RWPE1 (cell line): ENCODE measurements around the gene BIK.
"Not testable (repeated sequence)": the region's sequence is repeated elsewhere in the genome, so short reads cannot be mapped to it uniquely, and the experiment has no call there.

Source experiments
- CTCF ChIA-PET: fragments of 350-600 bp; sonication (Branson Sonifier 250); formaldehyde crosslinking; extraction: SDS; loops from one replicate; lab custom pipeline; 2021; lab: Yijun Ruan, JAX
- POLR2A ChIA-PET: fragments of 400-600 bp; formaldehyde crosslinking; extraction: SDS; loops from one replicate; lab custom pipeline; 2020; ENCODE audit warnings: antibody characterized with exemption; ENCODE audit not compliant: low non-redundant PET; lab: Yijun Ruan, JAX
- DNase-seq: peaks from one replicate; pipeline ENCODE4 v3.0.0; 2012; ENCODE audit warnings: low spot score
- H3K27ac ChIP-seq: fragments of 450-650 bp; 2 replicates; pipeline ENCODE4 v1.5.1; 2017
- TF ChIP-seq, protein P1 (sequence below): fragments of 450-650 bp; conservative IDR thresholded peaks from 2 replicates; pipeline ENCODE4 v1.5.1; 2017; ENCODE audit warnings: low read depth, mild to moderate bottlenecking

Gene BIK

DNA sequence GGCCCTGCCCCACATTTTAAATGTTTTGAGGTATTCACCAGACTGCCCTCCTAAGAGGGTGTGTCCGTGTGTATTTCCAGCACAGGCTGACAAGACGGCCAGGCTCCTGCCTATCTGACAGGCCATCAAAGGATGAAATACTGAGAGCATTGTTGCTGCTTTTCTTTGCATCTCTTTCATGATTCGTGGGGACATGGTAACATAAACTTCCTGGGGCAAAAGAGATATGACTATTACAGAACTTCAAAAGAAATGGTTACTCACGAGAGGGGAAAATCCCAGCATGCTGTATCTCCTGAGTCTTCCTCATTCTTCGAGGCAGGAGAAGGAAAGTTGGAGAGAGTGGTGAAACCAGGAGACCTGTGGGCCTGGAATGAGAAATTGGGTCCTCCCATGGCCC lies 10.3 kb upstream of the BIK start:
- CTCF ChIA-PET = interaction anchor here (0.6 kb wide), 1 partner anchor 318 kb away, joined by 3 read pairs; no protein-coding TSS in a partner anchor

DNA sequence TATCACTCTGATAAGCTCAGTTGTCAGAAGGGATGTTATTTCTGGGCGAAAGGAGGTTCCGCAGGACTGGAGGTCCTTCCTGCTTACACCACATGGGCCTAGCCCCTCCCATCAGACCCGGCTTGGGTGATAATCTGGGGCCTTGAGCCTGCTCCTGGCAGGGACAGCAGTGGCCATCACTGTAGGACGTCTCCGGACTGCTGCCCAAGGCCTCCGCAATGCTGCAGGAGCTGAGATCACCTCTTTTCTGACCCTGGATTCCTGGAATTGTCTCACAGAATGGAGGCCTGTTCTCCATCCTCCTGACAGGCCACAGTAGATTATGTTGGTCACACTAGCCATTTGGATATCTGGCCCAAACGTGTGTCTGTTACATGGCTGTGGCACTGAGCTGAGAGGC lies 9.2 kb upstream of the BIK start:
- H3K27ac ChIP-seq = no peak overlapping the region
- TF ChIP-seq, protein P1, sequence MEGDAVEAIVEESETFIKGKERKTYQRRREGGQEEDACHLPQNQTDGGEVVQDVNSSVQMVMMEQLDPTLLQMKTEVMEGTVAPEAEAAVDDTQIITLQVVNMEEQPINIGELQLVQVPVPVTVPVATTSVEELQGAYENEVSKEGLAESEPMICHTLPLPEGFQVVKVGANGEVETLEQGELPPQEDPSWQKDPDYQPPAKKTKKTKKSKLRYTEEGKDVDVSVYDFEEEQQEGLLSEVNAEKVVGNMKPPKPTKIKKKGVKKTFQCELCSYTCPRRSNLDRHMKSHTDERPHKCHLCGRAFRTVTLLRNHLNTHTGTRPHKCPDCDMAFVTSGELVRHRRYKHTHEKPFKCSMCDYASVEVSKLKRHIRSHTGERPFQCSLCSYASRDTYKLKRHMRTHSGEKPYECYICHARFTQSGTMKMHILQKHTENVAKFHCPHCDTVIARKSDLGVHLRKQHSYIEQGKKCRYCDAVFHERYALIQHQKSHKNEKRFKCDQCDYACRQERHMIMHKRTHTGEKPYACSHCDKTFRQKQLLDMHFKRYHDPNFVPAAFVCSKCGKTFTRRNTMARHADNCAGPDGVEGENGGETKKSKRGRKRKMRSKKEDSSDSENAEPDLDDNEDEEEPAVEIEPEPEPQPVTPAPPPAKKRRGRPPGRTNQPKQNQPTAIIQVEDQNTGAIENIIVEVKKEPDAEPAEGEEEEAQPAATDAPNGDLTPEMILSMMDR = no peak
- CTCF ChIA-PET = interaction anchor here (0.6 to 1.1 kb wide), 2 partner anchors 68 to 197 kb away, joined by 3 read pairs; no protein-coding TSS in a partner anchor
- POLR2A ChIA-PET = no interaction called here
- DNase-seq = no peak

More for the DNA sequence above, 10.3 kb upstream of the BIK start:
- no peak overlapping the region for H3K27ac ChIP-seq
- DNase-seq = no peak
- POLR2A ChIA-PET = interaction anchor here (0.7 kb wide), 1 partner anchor 343 kb away, joined by 3 read pairs; no protein-coding TSS in a partner anchor
- TF ChIP-seq, protein P1 = no peak

DNA sequence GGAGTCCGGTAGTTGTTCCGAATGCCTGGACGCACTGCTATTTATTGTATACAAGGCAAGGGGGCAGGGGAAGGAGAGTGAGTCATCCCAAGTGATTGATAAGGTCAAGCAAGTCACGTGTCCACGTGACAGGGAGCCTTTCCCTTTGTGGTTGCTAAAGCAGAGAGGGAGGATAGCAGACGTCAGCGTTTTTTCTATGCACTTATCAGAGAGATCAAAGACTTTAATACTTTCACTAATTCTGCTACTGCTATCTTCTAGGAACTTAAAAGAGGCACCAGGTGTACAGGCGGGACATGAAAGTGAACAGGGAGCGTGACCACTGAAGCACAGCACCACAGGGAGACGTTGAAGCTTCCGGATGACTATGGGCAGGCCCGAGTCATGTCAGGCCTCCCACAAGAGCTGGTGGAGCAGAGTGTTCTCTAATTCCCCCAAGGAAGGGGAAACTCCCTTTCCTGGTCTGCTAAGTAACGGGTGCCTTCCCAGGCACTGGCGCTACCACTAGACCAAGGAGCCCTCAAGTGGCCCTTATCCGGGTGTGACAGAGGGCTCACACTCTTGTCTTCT lies 6.4 kb upstream of the BIK start:
- DNase-seq, POLR2A ChIA-PET, H3K27ac ChIP-seq, CTCF ChIA-PET: not testable (repeated sequence)

DNA sequence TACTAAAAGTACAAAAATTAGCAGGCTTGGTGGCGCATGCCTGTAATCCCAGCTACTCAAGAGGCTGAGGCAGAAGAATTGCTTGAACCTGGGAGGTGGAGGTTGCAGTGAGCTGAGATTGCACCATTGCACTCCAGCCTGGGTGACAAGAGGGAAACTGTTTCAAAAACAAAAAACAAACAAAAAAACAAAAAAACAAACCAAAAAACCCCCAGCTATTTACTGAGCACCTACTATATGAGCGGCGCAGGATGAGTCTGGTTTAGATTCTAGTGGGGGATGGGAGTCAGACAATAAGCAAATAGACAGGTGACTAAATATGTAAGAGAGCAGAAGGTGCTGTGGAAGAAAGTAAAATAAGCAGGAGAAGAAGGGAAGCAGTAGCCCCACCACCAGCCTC lies 5.6 kb upstream of the BIK start:
- CTCF ChIA-PET, H3K27ac ChIP-seq, POLR2A ChIA-PET, DNase-seq: not testable (repeated sequence)

DNA sequence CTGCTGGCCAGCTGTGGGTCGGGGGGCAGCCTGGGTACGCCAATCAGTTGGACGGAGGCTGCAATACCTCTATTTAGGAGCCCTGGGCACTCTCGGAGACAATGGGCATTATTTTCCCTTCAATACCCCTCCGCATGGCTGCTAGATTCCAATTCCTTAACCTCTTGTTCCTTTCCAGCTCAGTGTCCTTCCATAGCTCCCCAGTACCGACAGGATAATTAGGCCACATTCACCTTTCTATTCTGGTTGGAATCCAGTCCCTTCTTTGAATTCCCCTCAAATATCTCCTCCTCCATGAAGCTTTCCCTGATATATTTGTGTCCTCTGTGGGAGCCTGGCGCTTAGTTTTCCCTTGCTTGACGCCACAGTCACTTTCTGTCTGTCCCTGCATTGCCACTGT lies 4.2 kb upstream of the BIK start:
- H3K27ac ChIP-seq = no peak overlapping the region
- ChIA-PET CTCF (interaction anchor here (0.7 kb wide), 1 partner anchor 242 kb away, joined by 3 read pairs; no protein-coding TSS in a partner anchor), POLR2A (no interaction called here)
- TF ChIP-seq, protein P1 = no peak
- no peak for DNase-seq

DNA sequence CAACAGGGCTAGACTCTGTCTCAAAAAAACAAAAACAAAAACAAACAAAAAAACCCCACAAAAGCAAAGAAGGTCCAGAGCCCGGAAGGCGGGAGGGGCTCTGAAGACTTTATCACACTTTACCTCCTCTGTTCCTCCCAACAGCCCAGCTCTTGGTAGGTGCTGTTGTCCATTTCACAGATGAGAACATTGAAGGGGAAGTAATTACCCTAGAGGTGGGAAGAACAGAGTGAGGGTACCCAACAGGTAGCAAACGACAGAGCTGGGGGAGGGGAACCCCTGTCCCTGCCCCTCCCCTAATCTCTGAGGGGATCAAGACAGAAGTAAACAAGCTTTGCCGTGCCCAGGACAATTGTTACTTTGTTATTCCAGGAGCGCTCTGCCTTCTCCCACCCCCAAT lies 1.0 kb upstream of the BIK start:
- H3K27ac ChIP-seq = no peak overlapping the region
- ChIA-PET CTCF (interaction anchor here (0.5 kb wide), 1 partner anchor 333 kb away, joined by 3 read pairs; no protein-coding TSS in a partner anchor), POLR2A (no interaction called here)
- TF ChIP-seq, protein P1 = no peak
- no peak for DNase-seq

DNA sequence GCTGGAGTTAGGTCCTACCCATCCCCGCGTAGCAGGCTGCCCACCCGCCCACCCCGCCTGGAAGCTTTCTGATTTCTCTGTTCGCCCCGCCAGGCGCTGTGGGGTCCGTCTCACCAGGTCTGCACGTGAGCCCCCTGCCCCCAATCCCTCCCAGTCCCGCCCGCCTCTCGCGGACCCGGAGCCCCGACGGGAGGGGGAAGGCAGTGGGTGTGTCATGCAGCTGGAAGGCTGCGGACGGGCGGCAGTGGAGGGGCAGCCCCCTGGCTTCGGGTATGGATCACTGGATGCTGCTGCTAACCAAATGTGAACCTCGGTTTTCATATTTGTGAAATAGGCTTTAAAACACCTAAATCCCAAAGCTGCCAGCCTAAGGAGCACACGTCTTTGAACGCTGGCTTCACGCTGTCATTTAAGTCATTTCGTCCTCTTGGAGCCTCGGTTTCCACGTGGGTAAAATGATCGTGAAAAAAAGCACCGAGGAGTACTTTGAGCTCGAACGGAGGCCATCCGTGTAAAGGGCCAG lies 568 bp upstream of the BIK start:
- H3K27ac ChIP-seq = no peak overlapping the region
- DNase-seq = no peak
- CTCF ChIA-PET = interaction anchor here (0.5 to 1.0 kb wide), 3 partner anchors 35 to 334 kb away, joined by 3 read pairs; no protein-coding TSS in a partner anchor
- TF ChIP-seq, protein P1 = no peak
- POLR2A ChIA-PET = interaction anchor here (0.6 kb wide), 1 partner anchor 23 kb away, joined by 7 read pairs; no protein-coding TSS in a partner anchor
